Measurements from ENCODE around the gene KRTAP3-2. TPM values are rescaled to one million over a fixed set of nuclear protein-coding genes. Genes with fewer than 3 reads are reported as not detected.

KRTAP3-2 gene
- total RNA-seq, 4 donors from 2014 or later: not detected

- no peak for ATAC-seq (ENCODE audit: low FRiP score)
- TF ChIP-seq CTCF (IDR thresholded peaks at IDR 0.05): no peak
- no peak for DNase-seq (ENCODE audit: low spot score)
Measured at GRCh38 chr17:41029633-41030245, 30.0 kb upstream of the KRTAP3-2 start, which contains the start of gene KRTAP1-4. TSS of gene KRTAP1-4 (minus strand) at chr17:41030195. CDS start at chr17:41030078, 117 bp downstream.

GRCh38 chr17:41026715-41027471 lies 27.2 kb upstream of the KRTAP3-2 start, which contains the start of gene KRTAP1-5:
TSS of gene KRTAP1-5 (minus strand) at chr17:41027208. CDS start at chr17:41027155, 53 bp downstream.
- ATAC-seq (ENCODE audit: low FRiP score): no peak
- no peak for TF ChIP-seq CTCF (IDR thresholded peaks at IDR 0.05)
- DNase-seq (ENCODE audit: low spot score): no peak

- no peak for DNase-seq (ENCODE audit: low spot score)
- no peak for TF ChIP-seq CTCF (IDR thresholded peaks at IDR 0.05)
- ATAC-seq (ENCODE audit: low FRiP score): no peak
Measured at GRCh38 chr17:41024697-41025096, 25.0 kb upstream of the KRTAP3-2 start.

- no peak for TF ChIP-seq CTCF (IDR thresholded peaks at IDR 0.05)
- DNase-seq (ENCODE audit: low spot score): no peak
- no peak for ATAC-seq (ENCODE audit: low FRiP score)
Measured at GRCh38 chr17:41020336-41020735, 20.6 kb upstream of the KRTAP3-2 start.

- ATAC-seq (ENCODE audit: low FRiP score) (no peak), DNase-seq (ENCODE audit: low spot score) (no peak)
- TF ChIP-seq CTCF (IDR thresholded peaks at IDR 0.05): no peak
Measured at GRCh38 chr17:41019415-41019814, 19.7 kb upstream of the KRTAP3-2 start.

GRCh38 chr17:41018541-41018940 lies 18.8 kb upstream of the KRTAP3-2 start:
- TF ChIP-seq CTCF (IDR thresholded peaks at IDR 0.05): no peak
- ATAC-seq (ENCODE audit: low FRiP score): no peak
- DNase-seq (ENCODE audit: low spot score): no peak
